Omental fat pad (tissue), 4 donors: ENCODE data around the gene LIME1. TPM values are rescaled to one million over a fixed set of nuclear protein-coding genes. Genes with fewer than 3 reads are reported as not detected.

ENCODE experiments used
- ATAC-seq: fragments of 150-250 bp; one replicate; pipeline ENCODE4 v1.9.1; 2016; ENCODE audit warnings: mild to moderate bottlenecking, moderate library complexity; ENCODE audit not compliant: low FRiP score
- DNase-seq: peaks from one replicate; pipeline ENCODE4 v3.0.0-alpha.2; 2019; ENCODE audit warnings: low spot score
- CTCF ChIP-seq, 3 donors: fragments of 450-650 bp; IDR thresholded peaks; one replicate each; pipeline ENCODE4 v1.5.1; 2016 to 2017; ENCODE audit warnings: antibody characterized with exemption in 3 of 3, mild to moderate bottlenecking in 3 of 3, moderate library complexity in 2 of 3
- small RNA-seq: library from RNA; depleted of rRNA; stranded (forward); fragments of <200 nt; gene quantifications from one replicate; pipeline ENCODE3, GENCODE V24; 2016
- total RNA-seq, 4 donors: library from RNA; depleted of rRNA; stranded (reverse); fragments of >200 nt; gene quantifications; one replicate each; pipeline ENCODE4 v1.1.0, GENCODE V29; 2016

The LIME1 gene
- total RNA-seq, 4 donors from 2014 or later = 7.4 to 21.1 (median 14.0) TPM

GRCh38 chr20:63781181-63781580 lies 44.7 kb downstream of the LIME1 start:
- ATAC-seq (no peak), DNase-seq (no peak)
- no peak for TF ChIP-seq CTCF (IDR thresholded peaks at IDR 0.05)

DNA sequence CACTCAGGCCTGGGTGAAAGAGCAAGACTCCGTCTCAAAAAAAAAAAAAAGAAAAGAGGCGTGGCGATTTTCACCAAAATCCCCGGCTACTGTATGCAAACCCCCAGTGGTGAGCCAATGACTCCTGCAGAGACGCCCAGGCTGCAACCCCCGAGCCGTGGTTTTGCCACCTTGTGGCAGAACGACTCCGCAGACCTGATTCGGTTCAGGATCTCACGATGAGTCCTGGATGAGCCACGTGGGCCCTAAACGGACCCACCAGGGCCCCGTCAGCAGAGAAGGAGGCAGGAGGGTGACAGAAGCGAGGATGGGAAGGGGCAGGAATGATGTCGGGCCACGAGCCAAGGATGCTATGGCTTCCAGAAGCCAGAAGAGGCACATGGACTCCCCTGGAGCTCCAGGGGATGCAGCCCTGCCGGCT lies 45.6 kb downstream of the LIME1 start:
- no peak for TF ChIP-seq CTCF (IDR thresholded peaks at IDR 0.05)
- DNase-seq (no peak), ATAC-seq (no peak)

DNA sequence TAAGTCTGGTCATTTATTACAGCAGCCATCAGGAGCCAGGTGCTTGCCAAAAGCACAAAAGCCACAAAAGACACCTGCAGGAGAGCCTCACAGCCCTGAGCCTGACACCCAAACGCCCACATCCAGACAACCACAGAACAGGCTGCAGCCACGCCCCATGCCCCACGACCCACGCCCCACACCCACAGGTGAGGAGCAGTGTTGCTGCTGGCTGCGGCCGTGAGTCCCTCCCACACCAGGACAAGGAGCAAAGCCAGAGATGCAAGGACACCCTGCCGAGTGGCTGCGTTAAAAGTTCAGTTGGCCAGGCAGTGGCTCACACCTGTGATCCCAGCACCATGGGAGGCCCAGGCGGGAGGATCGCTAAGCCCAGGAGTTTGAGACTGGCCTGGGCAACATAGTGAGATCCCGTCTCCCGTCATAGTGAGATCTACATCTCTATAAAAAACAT lies 46.1 kb downstream of the LIME1 start:
- ATAC-seq = no peak

DNA sequence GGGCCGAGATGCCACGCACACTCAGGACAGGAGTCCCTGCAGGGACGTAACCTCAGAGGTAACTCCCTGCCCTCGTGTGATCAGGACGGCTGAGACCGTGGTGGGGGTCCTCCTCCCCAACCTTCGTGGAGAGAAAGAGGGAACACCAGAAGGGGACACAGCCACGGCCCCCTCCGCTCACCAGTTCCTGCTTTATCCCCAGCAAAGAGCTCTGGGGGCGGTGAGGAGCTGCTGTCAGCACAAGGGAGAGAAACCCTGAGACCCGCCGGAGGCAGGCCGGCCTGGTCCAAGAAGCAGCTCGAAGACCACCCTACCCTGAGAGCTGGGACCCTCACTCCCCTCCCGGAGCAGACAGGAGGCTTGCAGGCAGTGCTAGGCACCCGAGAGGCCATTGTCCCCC lies 47.5 kb downstream of the LIME1 start:
- no peak for ATAC-seq
- no peak for TF ChIP-seq CTCF (IDR thresholded peaks at IDR 0.05)
- DNase-seq = no peak

More for the DNA sequence above, 46.1 kb downstream of the LIME1 start:
- DNase-seq = no peak
- TF ChIP-seq CTCF (IDR thresholded peaks at IDR 0.05) = no peak

DNA sequence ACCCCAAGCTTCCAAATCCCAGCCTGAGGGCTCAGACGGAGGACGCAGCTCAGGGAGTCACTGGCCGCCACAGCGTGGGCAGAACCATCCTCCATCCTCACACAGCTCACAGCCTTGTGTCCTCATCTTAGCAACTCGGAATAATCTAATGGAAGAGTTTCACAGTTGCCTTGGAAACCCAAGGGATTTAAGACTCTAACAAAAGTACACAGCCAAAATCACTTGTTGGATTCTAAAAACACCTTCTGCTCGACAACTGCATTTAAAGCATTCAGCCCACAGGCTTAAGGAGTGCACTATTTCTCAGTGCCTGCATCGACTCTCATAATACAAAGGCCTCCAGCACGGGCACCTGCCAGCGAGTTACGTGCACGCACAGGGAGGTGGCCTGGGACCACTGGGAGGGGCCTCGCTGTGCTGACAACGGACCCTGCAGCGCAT lies 49.2 kb downstream of the LIME1 start:
- TF ChIP-seq CTCF (IDR thresholded peaks at IDR 0.05) = no peak
- ATAC-seq (no peak), DNase-seq (no peak)

- DNase-seq (no peak), ATAC-seq (no peak)
- TF ChIP-seq CTCF (IDR thresholded peaks at IDR 0.05) = no peak
Observed at GRCh38 chr20:63787302-63787701, 50.8 kb downstream of the LIME1 start.

DNA sequence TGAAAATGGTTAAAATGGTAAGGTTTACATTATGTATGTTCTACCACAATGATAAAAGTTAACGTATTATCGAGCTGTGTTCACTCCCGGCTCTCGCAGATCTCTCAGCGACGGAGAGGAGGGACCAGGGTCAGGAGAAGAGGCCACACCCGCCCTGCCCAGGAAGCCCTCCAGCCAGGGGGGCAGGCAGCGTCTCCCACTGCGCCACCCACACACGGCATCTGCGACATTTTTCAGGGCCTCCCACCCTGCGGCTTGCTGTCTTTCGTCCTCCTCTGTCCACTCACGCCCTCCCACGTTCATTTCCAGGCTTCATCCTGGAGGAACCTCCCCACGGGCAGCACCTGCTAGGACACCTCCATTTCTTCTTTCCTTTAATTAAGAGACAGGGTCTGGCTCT lies 51.3 kb downstream of the LIME1 start:
- no peak for DNase-seq
- ATAC-seq = no peak
- no peak for TF ChIP-seq CTCF (IDR thresholded peaks at IDR 0.05)

Small RNAs within 50 kb of the gene (small RNA-seq; reads per million reads assigned to genes)
- not detected for gene LIME1
- gene TNFRSF6B = not detected

Other genes starting within 250 kb of the LIME1 start
- gene EEF1A2, start 237.6 kb upstream of the LIME1 start, total RNA-seq = 1 to 10 TPM in 3 of 4 donors, not detected in 1; 2.1 to 4.7 (median 2.8) TPM
- 100 to 1,000 TPM in 1 of 4 donors, 10 to 100 TPM in 3; 22.2 to 108 (median 75.8) TPM for gene PPDPF, start 215.9 kb upstream of the LIME1 start, total RNA-seq
- under 1 TPM in 3 of 4 donors, not detected in 1; 0.12 to 0.63 (median 0.28) TPM for gene PTK6, start 199.3 kb upstream of the LIME1 start, total RNA-seq
- gene SRMS, start 188.9 kb upstream of the LIME1 start, total RNA-seq = not detected
- under 1 TPM in 2 of 4 donors, not detected in 2; 0.19 to 0.38 TPM for gene FNDC11, start 182.5 kb upstream of the LIME1 start, total RNA-seq
- gene HELZ2, start 162.4 kb upstream of the LIME1 start, total RNA-seq = 10 to 100 TPM; 12.1 to 58.1 (median 31.8) TPM
- gene GMEB2, start 109.6 kb upstream of the LIME1 start, total RNA-seq = 10 to 100 TPM in 1 of 4 donors, 1 to 10 TPM in 3; 6.6 to 12.8 (median 9.2) TPM
- 10 to 100 TPM in 2 of 4 donors, 1 to 10 TPM in 2; 7.6 to 17.4 (median 12.0) TPM for gene STMN3, start 83.2 kb upstream of the LIME1 start, total RNA-seq
- gene RTEL1, start 78.4 kb upstream of the LIME1 start, total RNA-seq = 10 to 100 TPM; 10.2 to 34.4 (median 21.6) TPM
- gene TNFRSF6B, start 40.0 kb upstream of the LIME1 start, total RNA-seq = 10 to 100 TPM; 10.5 to 91.9 (median 12.3) TPM
- gene ARFRP1, start 28.7 kb upstream of the LIME1 start, total RNA-seq = 10 to 100 TPM; 25.5 to 44.3 (median 40.9) TPM
- gene ZGPAT, start 28.6 kb upstream of the LIME1 start, total RNA-seq = 10 to 100 TPM; 13.2 to 34.5 (median 20.6) TPM
- gene SLC2A4RG, start 3.1 kb downstream of the LIME1 start, total RNA-seq = 10 to 100 TPM; 25.3 to 82.0 (median 40.9) TPM
- gene ZBTB46, start 94.6 kb downstream of the LIME1 start, total RNA-seq = 10 to 100 TPM; 11.1 to 65.3 (median 17.8) TPM
- not detected for gene ABHD16B, start 124.8 kb downstream of the LIME1 start, total RNA-seq
- 100 to 1,000 TPM; 102 to 131 (median 113) TPM for gene TPD52L2, start 128.6 kb downstream of the LIME1 start, total RNA-seq
- 10 to 100 TPM; 29.9 to 56.3 (median 45.4) TPM for gene DNAJC5, start 158.5 kb downstream of the LIME1 start, total RNA-seq
- 10 to 100 TPM; 25.7 to 48.9 (median 30.3) TPM for gene UCKL1, start 219.8 kb downstream of the LIME1 start, total RNA-seq
- gene ZNF512B, start 233.3 kb downstream of the LIME1 start, total RNA-seq = 1 to 10 TPM; 6.4 to 9.8 (median 7.2) TPM
- gene SAMD10, start 243.0 kb downstream of the LIME1 start, total RNA-seq = 1 to 10 TPM in 1 of 4 donors, under 1 TPM in 2, not detected in 1; 0.48 to 1.2 (median 0.84) TPM
- 10 to 100 TPM; 34.7 to 43.8 (median 40.2) TPM for gene PRPF6, start 244.5 kb downstream of the LIME1 start, total RNA-seq